ENCODE measurements around the gene TSPAN32.

The TSPAN32 gene

DNA sequence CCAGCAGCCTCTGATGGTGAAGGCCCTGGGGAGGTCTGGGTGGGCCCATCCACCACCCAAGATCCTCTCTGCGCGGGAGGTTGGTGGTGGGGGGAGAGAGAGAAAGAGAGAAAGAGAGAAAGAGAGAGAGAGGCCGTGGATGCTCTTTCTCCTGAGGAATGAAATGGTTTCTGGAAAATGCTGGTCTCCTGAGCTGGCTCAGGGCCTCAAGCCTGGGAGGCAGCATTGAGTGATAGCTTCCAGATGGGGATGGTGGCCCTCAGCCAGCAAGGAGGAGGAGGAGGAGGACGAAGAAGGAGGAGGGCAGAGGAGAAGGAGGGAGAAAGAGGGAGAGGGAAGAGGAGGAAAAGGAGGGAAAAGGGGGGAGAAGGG, 4.6 kb downstream of the TSPAN32 start:
- peak overlapping the region in 9 of 11 experiments; percentile 4 to 71 (median 51); a peak in 14 of 22 replicates for H3K27ac ChIP-seq
- no peak for TF ChIP-seq Cebpa-rat (IDR thresholded peaks at IDR 0.05)
- no peaks in the 10 kb centered on the region for H3K9me3 ChIP-seq (replicated peaks in 1 of 11)
- H3K4me3 ChIP-seq: peak overlapping the region in 4 of 10 experiments; percentile 22 to 46 (median 32); a peak in 4 of 20 replicates
- peaks cover 0 to 4% (median 0%) of the 10 kb centered on the region in 11 experiments; a peak in 1 of 22 replicates for H3K27me3 ChIP-seq
- H4K20me1 ChIP-seq: peaks cover 0 to 9% (median 0%) of the 10 kb centered on the region in 11 experiments; a peak in 2 of 22 replicates
- no peaks in the 10 kb centered on the region for H3K36me3 ChIP-seq
- H3K4me1 ChIP-seq: peaks cover 58 to 66% (median 62%) of the 10 kb centered on the region in 10 experiments
- peak overlapping the region; percentile 47 to 100 (median 83) for H3K4me2 ChIP-seq
- peak overlapping the region in 10 of 11 experiments; percentile 4 to 70 (median 53); a peak in 16 of 22 replicates for H3K9ac ChIP-seq

GRCh38 chr11:2306877-2307500, 5.2 kb downstream of the TSPAN32 start:
- Histone ChIP-seq H4K20me1 (peaks cover 0 to 10% (median 0%) of the 10 kb centered on the region in 11 experiments; a peak in 1 of 22 replicates), H3K36me3 (no peaks in the 10 kb centered on the region), H3K27me3 (no peaks in the 10 kb centered on the region; a peak in 1 of 22 replicates), H3K4me3 (0 out of 20 replicates have a peak overlapping the region, but pooled peaks of 1 of the 10 experiments have one; percentile 28), H3K27ac (peak overlapping the region in 5 of 11 experiments; percentile 9 to 53 (median 32); a peak in 9 of 22 replicates), H3K4me2 (peak overlapping the region; percentile 50 to 91 (median 75); a peak in 21 of 22 replicates), H3K4me1 (peaks cover 52 to 65% (median 58%) of the 10 kb centered on the region in 10 experiments), H3K9ac (peak overlapping the region in 7 of 11 experiments; percentile 5 to 57 (median 42); a peak in 11 of 22 replicates), H3K9me3 (replicated peaks in 1 of 11) (no peaks in the 10 kb centered on the region)
- no peak for TF ChIP-seq Cebpa-rat (IDR thresholded peaks at IDR 0.05)

- Histone ChIP-seq H3K36me3 (no peaks in the 10 kb centered on the region), H3K27ac (peak overlapping the region in 4 of 11 experiments; percentile 9 to 53 (median 33); a peak in 9 of 22 replicates), H3K9me3 (replicated peaks in 1 of 11) (no peaks in the 10 kb centered on the region), H4K20me1 (peaks cover 0 to 10% (median 0%) of the 10 kb centered on the region in 11 experiments; a peak in 1 of 22 replicates), H3K4me1 (peaks cover 45 to 65% (median 55%) of the 10 kb centered on the region in 10 experiments), H3K27me3 (no peaks in the 10 kb centered on the region), H3K9ac (peak overlapping the region in 7 of 11 experiments; percentile 5 to 57 (median 42); a peak in 9 of 22 replicates), H3K4me3 (no peak overlapping the region), H3K4me2 (peak overlapping the region; percentile 50 to 91 (median 75); a peak in 20 of 22 replicates)
- no peak for TF ChIP-seq Cebpa-rat (IDR thresholded peaks at IDR 0.05)
These were observed 5.9 kb downstream of the TSPAN32 start for GRCh38 chr11:2307501-2308331.

DNA sequence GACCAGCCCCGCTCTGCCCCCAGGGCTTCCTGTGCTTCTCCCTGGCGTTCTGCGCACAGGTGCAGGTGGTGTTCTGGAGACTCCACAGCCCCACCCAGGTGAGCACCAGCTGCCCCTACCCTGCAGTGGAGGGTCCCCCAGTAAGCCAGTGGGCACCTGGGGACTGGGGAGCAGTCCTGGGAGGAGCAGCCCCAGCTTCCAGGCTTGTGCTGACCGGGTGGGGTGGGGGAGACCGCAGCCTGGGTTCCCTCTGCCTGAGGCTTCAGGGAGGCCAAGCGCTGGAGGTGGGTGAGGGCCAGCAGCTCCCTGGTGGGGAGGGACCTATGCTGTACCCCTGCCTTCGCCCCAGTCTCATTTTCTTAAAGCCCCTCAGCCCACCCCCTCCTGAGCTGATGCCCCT, 6.9 kb downstream of the TSPAN32 start:
- TF ChIP-seq Cebpa-rat (IDR thresholded peaks at IDR 0.05): no peak
- no peak overlapping the region for H3K9ac ChIP-seq
- H3K9me3 ChIP-seq (replicated peaks in 1 of 11): no peaks in the 10 kb centered on the region
- no peak overlapping the region for H3K4me2 ChIP-seq
- H3K27ac ChIP-seq: no peak overlapping the region
- H3K27me3 ChIP-seq: no peaks in the 10 kb centered on the region
- H3K4me1 ChIP-seq: peaks cover 38 to 64% (median 52%) of the 10 kb centered on the region in 10 experiments
- H3K36me3 ChIP-seq: no peaks in the 10 kb centered on the region
- H4K20me1 ChIP-seq: peaks cover 0 to 10% (median 0%) of the 10 kb centered on the region in 11 experiments; a peak in 1 of 22 replicates
- no peak overlapping the region for H3K4me3 ChIP-seq

GRCh38 chr11:2309251-2310072, 7.6 kb downstream of the TSPAN32 start:
- no peaks in the 10 kb centered on the region for H3K9me3 ChIP-seq (replicated peaks in 1 of 11)
- H3K36me3 ChIP-seq: no peaks in the 10 kb centered on the region
- H3K27ac ChIP-seq: no peak overlapping the region
- peaks cover 0 to 10% (median 0%) of the 10 kb centered on the region in 11 experiments; a peak in 1 of 22 replicates for H4K20me1 ChIP-seq
- no peak overlapping the region for H3K4me2 ChIP-seq
- H3K4me3 ChIP-seq: no peak overlapping the region
- H3K4me1 ChIP-seq: peaks cover 41 to 64% (median 53%) of the 10 kb centered on the region in 10 experiments
- H3K9ac ChIP-seq: 0 out of 22 replicates have a peak overlapping the region, but pooled peaks of 1 of the 11 experiments have one; percentile 15
- no peak for TF ChIP-seq Cebpa-rat (IDR thresholded peaks at IDR 0.05)
- H3K27me3 ChIP-seq: no peaks in the 10 kb centered on the region

DNA sequence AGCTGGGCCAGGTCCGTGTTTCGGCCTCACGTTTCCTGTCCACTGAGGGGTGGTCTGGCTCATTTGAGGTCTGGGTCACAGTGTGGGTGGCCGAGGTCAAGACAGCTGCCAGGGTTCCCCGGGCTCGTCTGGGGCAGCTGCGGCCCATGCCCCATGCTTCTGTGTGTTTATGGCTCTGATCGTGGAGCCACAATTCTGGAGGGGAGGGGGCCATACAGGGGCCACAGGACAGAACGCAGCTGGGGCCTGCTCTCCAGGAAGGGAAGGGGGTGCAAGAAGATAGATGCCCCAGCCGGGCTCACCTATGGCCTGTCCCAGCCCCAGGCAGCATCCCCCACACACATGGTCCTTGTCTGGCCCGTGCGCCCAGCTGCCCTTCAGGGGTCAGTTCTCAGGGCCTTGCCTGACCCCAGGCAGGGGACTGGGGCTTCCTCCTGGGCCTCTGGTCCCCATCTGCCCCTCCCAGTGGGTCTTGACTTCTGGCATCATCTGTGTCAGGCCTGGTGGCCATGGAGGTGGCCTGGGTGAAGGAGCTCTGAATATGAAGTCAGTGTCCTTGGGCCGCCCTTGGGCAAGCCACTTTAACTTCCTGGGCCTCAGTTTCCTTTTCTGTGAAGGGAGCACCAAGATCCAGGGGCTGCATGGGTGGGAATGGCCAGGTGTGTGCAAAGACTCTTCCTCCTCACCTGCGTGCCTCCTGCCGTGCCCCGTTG, 8.4 kb downstream of the TSPAN32 start:
- no peak for TF ChIP-seq Cebpa-rat (IDR thresholded peaks at IDR 0.05)
- Histone ChIP-seq H4K20me1 (peaks cover 0 to 10% (median 0%) of the 10 kb centered on the region in 11 experiments; a peak in 1 of 22 replicates), H3K9ac (no peak overlapping the region), H3K36me3 (no peaks in the 10 kb centered on the region), H3K9me3 (replicated peaks in 1 of 11) (no peaks in the 10 kb centered on the region), H3K4me2 (no peak overlapping the region), H3K4me1 (peaks cover 42 to 63% (median 53%) of the 10 kb centered on the region in 10 experiments), H3K27ac (peak overlapping the region in 1 of 11 experiments; percentile 26; a peak in 2 of 22 replicates), H3K27me3 (no peaks in the 10 kb centered on the region), H3K4me3 (no peak overlapping the region)

- no peak overlapping the region; a peak in 2 of 22 replicates for H3K27ac ChIP-seq
- H3K4me3 ChIP-seq: no peak overlapping the region
- H3K9me3 ChIP-seq (replicated peaks in 1 of 11): no peaks in the 10 kb centered on the region
- no peaks in the 10 kb centered on the region for H3K36me3 ChIP-seq
- no peaks in the 10 kb centered on the region for H3K27me3 ChIP-seq
- H4K20me1 ChIP-seq: peaks cover 0 to 5% (median 0%) of the 10 kb centered on the region in 11 experiments; a peak in 1 of 22 replicates
- no peak for TF ChIP-seq Cebpa-rat (IDR thresholded peaks at IDR 0.05)
- H3K4me1 ChIP-seq: peaks cover 42 to 63% (median 53%) of the 10 kb centered on the region in 10 experiments
- no peak overlapping the region for H3K9ac ChIP-seq
- no peak overlapping the region for H3K4me2 ChIP-seq
These were observed 9.1 kb downstream of the TSPAN32 start for GRCh38 chr11:2310786-2311352.

Data from BLaER1 treated with 17β-estradiol and CSF1 and Interleukin-3, amounts not matched to agents 10 nM and 100 nM (cell line).